ENCODE data around the gene RGSL1.

Gene RGSL1

GRCh38 chr1:182580736-182581135, 130.8 kb downstream of the RGSL1 start:
- no peaks in the 10 kb centered on the region for H3K79me2 ChIP-seq (ENCODE audit: control insufficient read depth, low read length)
- H3K9me3 ChIP-seq (ENCODE audit: control insufficient read depth, insufficient read depth, low read length): no peaks in the 10 kb centered on the region
- no peaks in the 10 kb centered on the region for H3K36me3 ChIP-seq (ENCODE audit: control insufficient read depth, low read length)
- H3K4me1 ChIP-seq (ENCODE audit: control insufficient read depth, low read length): no peaks in the 10 kb centered on the region
- H4K20me1 ChIP-seq (ENCODE audit: control insufficient read depth, insufficient read depth, low read depth, low read length): no peaks in the 10 kb centered on the region
- no peak for TF ChIP-seq CTCF (IDR thresholded peaks at IDR 0.05; ENCODE audit: low read depth, low read length, poor library complexity, severe bottlenecking)
- no peak for TF ChIP-seq EZH2phosphoT487 (IDR thresholded peaks at IDR 0.05; ENCODE audit: borderline replicate concordance, low read length)
- H3K9me2 ChIP-seq (replicated peaks; ENCODE audit: control insufficient read depth, low read length): no peaks in the 10 kb centered on the region
- H3K27ac ChIP-seq (ENCODE audit: low read depth, low read length): no peak overlapping the region
- no peaks in the 10 kb centered on the region for H3K27me3 ChIP-seq (ENCODE audit: control insufficient read depth, low read length)
- H3K4me3 ChIP-seq (ENCODE audit: low read length): no peak overlapping the region
- no peaks in the 10 kb centered on the region for H3F3A ChIP-seq (ENCODE audit: control insufficient read depth, insufficient read depth)
- no peak overlapping the region for H3K4me2 ChIP-seq (ENCODE audit: low read length)

GRCh38 chr1:182584746-182585145, 134.8 kb downstream of the RGSL1 start:
- H3K27me3 ChIP-seq (ENCODE audit: control insufficient read depth, low read length): no peaks in the 10 kb centered on the region
- H3K9me2 ChIP-seq (replicated peaks; ENCODE audit: control insufficient read depth, low read length): no peaks in the 10 kb centered on the region
- no peaks in the 10 kb centered on the region for H3K9me3 ChIP-seq (ENCODE audit: control insufficient read depth, insufficient read depth, low read length)
- H4K20me1 ChIP-seq (ENCODE audit: control insufficient read depth, insufficient read depth, low read depth, low read length): no peaks in the 10 kb centered on the region
- no peak for TF ChIP-seq CTCF (IDR thresholded peaks at IDR 0.05; ENCODE audit: low read depth, low read length, poor library complexity, severe bottlenecking)
- no peak for TF ChIP-seq EZH2phosphoT487 (IDR thresholded peaks at IDR 0.05; ENCODE audit: borderline replicate concordance, low read length)
- H3K79me2 ChIP-seq (ENCODE audit: control insufficient read depth, low read length): no peaks in the 10 kb centered on the region
- H3K4me1 ChIP-seq (ENCODE audit: control insufficient read depth, low read length): peaks cover 19% of the 10 kb centered on the region
- no peak overlapping the region for H3K27ac ChIP-seq (ENCODE audit: low read depth, low read length)
- no peaks in the 10 kb centered on the region; the same call in 1 of the 2 replicates for H3F3A ChIP-seq (ENCODE audit: control insufficient read depth, insufficient read depth)
- no peak overlapping the region for H3K4me3 ChIP-seq (ENCODE audit: low read length)
- no peak overlapping the region for H3K4me2 ChIP-seq (ENCODE audit: low read length)
- no peaks in the 10 kb centered on the region for H3K36me3 ChIP-seq (ENCODE audit: control insufficient read depth, low read length)

- peaks cover 19% of the 10 kb centered on the region for H3K4me1 ChIP-seq (ENCODE audit: control insufficient read depth, low read length)
- no peak overlapping the region for H3K4me2 ChIP-seq (ENCODE audit: low read length)
These were observed 136.4 kb downstream of the RGSL1 start for GRCh38 chr1:182586380-182586779.

More at GRCh38 chr1:182586380-182586779, 136.4 kb downstream of the RGSL1 start:
- Histone ChIP-seq H4K20me1 (ENCODE audit: control insufficient read depth, insufficient read depth, low read depth, low read length) (no peaks in the 10 kb centered on the region), H3K36me3 (ENCODE audit: control insufficient read depth, low read length) (no peaks in the 10 kb centered on the region), H3K27me3 (ENCODE audit: control insufficient read depth, low read length) (no peaks in the 10 kb centered on the region), H3K79me2 (ENCODE audit: control insufficient read depth, low read length) (no peaks in the 10 kb centered on the region), H3K27ac (ENCODE audit: low read depth, low read length) (no peak overlapping the region), H3F3A (ENCODE audit: control insufficient read depth, insufficient read depth) (no peaks in the 10 kb centered on the region; the same call in 1 of the 2 replicates), H3K4me3 (ENCODE audit: low read length) (no peak overlapping the region), H3K9me3 (ENCODE audit: control insufficient read depth, insufficient read depth, low read length) (no peaks in the 10 kb centered on the region), H3K9me2 (replicated peaks; ENCODE audit: control insufficient read depth, low read length) (no peaks in the 10 kb centered on the region)
- no peak for TF ChIP-seq EZH2phosphoT487 (IDR thresholded peaks at IDR 0.05; ENCODE audit: borderline replicate concordance, low read length)
- no peak for TF ChIP-seq CTCF (IDR thresholded peaks at IDR 0.05; ENCODE audit: low read depth, low read length, poor library complexity, severe bottlenecking)
